Spleen (tissue), 7 donors: ENCODE data around the gene RBFA.

Experiments used
- CTCF ChIP-seq, 11 experiments: fragments of 200-600 bp in 7 of 11; fragments of 450-650 bp in 4 of 11; sonication (generic) in 4 of 11; IDR thresholded peaks in 8 of 11; conservative IDR thresholded peaks in 3 of 11; 1 replicate in 7 of 11; 2 replicates in 4 of 11; pipeline versions ENCODE4 v1.4.0 to v1.8.0; 2016 to 2021; ENCODE audit warnings: antibody characterized with exemption in 11 of 11, inconsistent platforms in 4 of 11, mild to moderate bottlenecking in 1 of 11
- POLR2A ChIP-seq, 3 donors: fragments of 450-650 bp; IDR thresholded peaks; one replicate each; pipeline ENCODE4 v1.5.1; 2017; ENCODE audit warnings: antibody characterized with exemption in 3 of 3, mild to moderate bottlenecking in 1 of 3
- POLR2AphosphoS5 ChIP-seq, 3 donors: sonication (generic); formaldehyde crosslinking; IDR thresholded peaks; one replicate each; pipeline ENCODE4 v1.5.1; 2017; ENCODE audit warnings: antibody characterized with exemption in 3 of 3
- donor health status: DM: no; HTN: no; CAD: no; lungs with moderate emphysema.
- donor health status: DM: no; HTN: no; CAD: no.
- donor health status: DM: no; HTN: no; CAD: no.

- TF ChIP-seq CTCF (IDR thresholded peaks at IDR 0.05 in 8 of 11, conservative IDR thresholded peaks at IDR 0.05 in 3 of 11) (no peak), POLR2A (IDR thresholded peaks at IDR 0.05) (no peak), POLR2AphosphoS5 (IDR thresholded peaks at IDR 0.05) (no peak)
Observed at GRCh38 chr18:80029690-80030089, 4.5 kb upstream of the RBFA start.
